GM19193 (cell line): ENCODE data around the gene KIF5A.

Experiments used
- POLR2A ChIP-seq: IDR thresholded peaks from 4 replicates; pipeline ENCODE4 v1.6.1; 2011; ENCODE audit not compliant: insufficient read depth, insufficient read length; ENCODE audit errors: extremely low read depth

The KIF5A gene

DNA sequence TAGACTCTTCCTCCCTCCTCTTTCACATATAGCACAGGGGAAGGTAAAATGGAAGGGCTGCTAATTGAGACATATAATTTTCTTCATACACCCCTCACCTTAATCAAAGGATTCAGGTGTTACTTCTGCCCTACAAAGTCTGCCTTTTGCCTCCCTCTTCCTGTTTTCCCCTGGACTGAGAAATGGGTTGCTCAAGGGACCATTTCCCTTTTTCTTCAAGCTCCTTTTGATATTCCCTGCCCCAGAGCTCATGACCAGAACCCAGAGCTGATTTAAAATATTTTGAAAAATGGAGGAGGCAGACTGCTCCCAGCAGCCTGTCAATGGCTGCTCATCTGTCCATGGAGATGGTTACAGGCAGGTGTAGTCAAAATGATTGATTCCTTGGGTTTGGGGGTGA, 34.8 kb downstream of the KIF5A start:
- no peak for TF ChIP-seq POLR2A

DNA sequence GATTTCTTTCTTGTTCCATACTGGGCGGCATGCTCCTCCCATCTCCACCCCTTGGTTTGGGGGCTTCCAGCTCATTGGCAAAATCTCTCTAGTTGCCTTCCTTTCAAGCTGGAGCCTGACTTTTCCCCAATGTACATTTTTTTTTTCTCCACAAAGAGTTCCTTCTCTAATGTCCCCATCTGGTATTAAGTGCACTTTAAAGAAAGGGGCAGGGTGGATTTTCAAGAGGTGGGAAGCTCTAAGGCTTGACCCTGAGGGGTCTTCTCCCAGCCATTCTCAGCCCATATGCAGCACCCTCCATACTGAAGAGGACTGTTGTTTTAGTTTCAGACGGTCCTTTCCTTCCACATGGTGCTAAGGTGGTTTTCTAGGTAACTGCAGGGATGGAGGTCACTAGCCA, 35.3 kb downstream of the KIF5A start:
- TF ChIP-seq POLR2A = no peak

- no peak for TF ChIP-seq POLR2A
Observed at GRCh38 chr12:57586128-57586527, 36.3 kb downstream of the KIF5A start.

DNA sequence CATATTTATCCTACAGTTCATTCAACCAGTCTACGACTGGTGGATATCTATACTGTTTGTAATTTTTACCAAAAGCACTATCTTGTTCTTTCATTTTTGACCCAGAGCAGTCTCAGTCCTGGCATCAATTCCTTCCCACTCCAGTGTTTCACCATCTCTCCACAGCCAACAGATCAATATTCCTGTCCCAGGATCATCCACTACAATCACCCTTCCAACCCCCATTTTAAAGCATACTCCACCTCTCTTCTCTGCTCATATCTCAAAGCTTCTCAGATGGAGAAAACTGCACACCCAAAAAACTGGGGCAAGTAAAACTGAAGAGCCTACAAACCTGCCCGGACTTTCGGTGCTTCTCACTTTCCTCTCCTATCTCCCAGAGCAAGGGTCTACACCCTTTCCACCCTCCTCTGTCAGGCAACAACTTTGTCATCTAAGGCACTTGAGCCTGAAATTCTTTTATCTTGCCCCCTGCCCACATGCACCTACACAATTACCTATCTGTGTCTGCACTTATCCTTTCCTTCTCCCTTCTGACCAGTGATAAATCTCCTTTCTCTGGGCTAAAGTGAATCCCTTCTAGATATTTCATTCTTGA, 37.1 kb downstream of the KIF5A start:
- TF ChIP-seq POLR2A = no peak

DNA sequence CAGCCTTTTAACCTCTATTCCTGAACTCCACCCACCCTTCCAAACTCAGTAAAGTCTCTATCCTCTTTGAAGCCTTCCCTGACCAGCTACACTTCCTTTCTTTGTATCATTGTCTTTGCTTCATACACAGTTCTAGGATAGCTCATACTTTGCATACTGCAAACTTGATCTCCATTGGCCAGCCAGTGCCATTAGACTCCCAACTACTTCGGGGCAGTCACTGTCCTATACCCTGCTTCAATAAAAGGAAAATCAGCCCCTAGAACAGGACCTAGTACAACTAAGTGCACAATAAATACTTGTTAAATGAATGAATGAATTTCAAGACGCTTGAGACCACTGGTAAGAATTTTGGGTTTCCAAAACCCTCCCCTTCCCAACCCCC, 40.6 kb downstream of the KIF5A start:
- no peak for TF ChIP-seq POLR2A

- TF ChIP-seq POLR2A = peak; percentile 97
Observed at GRCh38 chr12:57590864-57591781, 41.3 kb downstream of the KIF5A start, which contains the start of gene PIP4K2C. Gene PIP4K2C (plus strand): TSS chr12:57591192. CDS start chr12:57591290, 98 bp downstream.

GRCh38 chr12:57591782-57592325, 42.0 kb downstream of the KIF5A start:
- TF ChIP-seq POLR2A = no peak

- TF ChIP-seq POLR2A = no peak
Observed at GRCh38 chr12:57592551-57593165, 42.8 kb downstream of the KIF5A start.

GRCh38 chr12:57593187-57593586, 43.3 kb downstream of the KIF5A start:
- no peak for TF ChIP-seq POLR2A

- TF ChIP-seq POLR2A = no peak
Observed at GRCh38 chr12:57600395-57600794, 50.6 kb downstream of the KIF5A start.

GRCh38 chr12:57602544-57602943, 52.7 kb downstream of the KIF5A start:
- no peak for TF ChIP-seq POLR2A

GRCh38 chr12:57603324-57603723, 53.5 kb downstream of the KIF5A start:
- TF ChIP-seq POLR2A = no peak

DNA sequence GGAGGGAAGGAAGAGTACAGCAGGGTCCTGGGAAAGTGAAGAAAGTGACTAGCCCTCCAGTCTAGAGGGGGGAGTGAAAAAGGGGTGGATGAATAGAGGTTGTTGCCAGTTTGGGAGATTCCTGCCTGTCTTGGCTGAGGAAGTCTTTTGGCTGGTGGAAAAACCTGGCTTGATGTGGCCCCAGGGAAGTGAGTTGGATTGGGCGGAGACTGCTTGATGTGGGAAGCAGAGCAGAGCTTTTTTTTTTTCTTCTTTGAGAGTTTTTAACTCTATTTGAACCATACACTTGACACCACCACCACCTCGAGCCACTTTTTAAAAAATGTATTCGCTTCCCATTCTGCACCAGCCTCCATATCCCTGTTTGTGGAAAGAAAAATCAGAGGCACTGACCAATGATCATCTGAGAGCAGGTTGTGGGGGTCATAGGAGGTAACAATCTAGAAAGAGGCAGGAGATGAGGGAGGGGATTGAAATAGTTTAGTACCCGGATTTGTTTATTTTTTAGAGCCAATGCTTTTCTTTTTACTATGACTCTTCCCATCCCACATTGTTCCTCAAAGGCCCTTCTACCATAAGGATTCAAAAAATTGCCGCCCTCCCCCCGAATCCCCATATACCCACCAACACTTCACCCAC, 54.1 kb downstream of the KIF5A start:
- no peak for TF ChIP-seq POLR2A

DNA sequence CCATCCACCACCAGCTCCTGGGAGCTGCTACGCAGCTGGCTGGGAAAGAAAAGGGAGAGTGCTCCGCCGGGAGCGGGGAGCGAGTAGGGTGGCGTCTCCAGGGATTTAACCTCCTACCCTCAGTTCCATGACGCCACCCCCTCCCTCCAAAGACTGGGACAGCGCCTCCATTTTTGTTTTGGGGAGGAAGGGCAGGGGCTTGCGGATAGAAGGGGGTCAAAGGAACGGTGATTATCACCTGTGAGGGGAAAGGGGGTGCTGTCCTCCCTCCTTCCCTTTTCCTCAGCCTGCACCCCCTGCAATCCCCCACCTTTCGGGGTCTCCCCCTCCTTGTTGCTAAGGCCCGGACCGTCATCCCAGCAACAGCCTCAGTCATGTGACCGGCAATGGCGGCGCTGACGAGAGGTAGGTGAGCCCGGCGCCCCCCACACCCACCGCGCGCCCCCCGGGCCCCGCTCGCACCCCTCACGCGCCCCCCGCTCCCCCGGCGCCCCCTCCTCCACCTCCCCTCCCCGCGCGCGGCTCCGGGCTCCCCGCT, 54.7 kb downstream of the KIF5A start, which contains the start of gene DTX3:
TSS of gene DTX3 (plus strand) at position 371 of the 538 bp plus-strand sequence. CDS start 1,694 bp downstream, outside the sequence.
- TF ChIP-seq POLR2A = peak; percentile 32
